Measurements from ENCODE around the gene PRLHR. TPM values are rescaled to one million over a fixed set of nuclear protein-coding genes. Genes with fewer than 3 reads are reported as not detected.

PRLHR gene
- polyA plus RNA-seq, 1 donor: not detected

GRCh38 chr10:118587881-118588651 lies 7.4 kb downstream of the PRLHR start:
- DNase-seq: no peak

- no peak for DNase-seq
These were observed 8.5 kb downstream of the PRLHR start for GRCh38 chr10:118586911-118587310.

- no peak for DNase-seq
These were observed 9.7 kb downstream of the PRLHR start for GRCh38 chr10:118585794-118586193.

GRCh38 chr10:118585234-118585633 lies 10.2 kb downstream of the PRLHR start:
- DNase-seq: no peak

GRCh38 chr10:118584181-118584954 lies 11.1 kb downstream of the PRLHR start:
- DNase-seq: no peak

- no peak for DNase-seq
These were observed 11.8 kb downstream of the PRLHR start for GRCh38 chr10:118583611-118584010.

GRCh38 chr10:118582511-118582910 lies 12.9 kb downstream of the PRLHR start:
- no peak for DNase-seq

- DNase-seq: no peak
These were observed 14.1 kb downstream of the PRLHR start for GRCh38 chr10:118581340-118581739.

- no peak for DNase-seq
These were observed 14.7 kb downstream of the PRLHR start for GRCh38 chr10:118580702-118581101.

GRCh38 chr10:118573512-118573911 lies 21.9 kb downstream of the PRLHR start:
- no peak for DNase-seq

GRCh38 chr10:118572256-118573041 lies 23.0 kb downstream of the PRLHR start:
- no peak for DNase-seq

GRCh38 chr10:118571123-118571522 lies 24.3 kb downstream of the PRLHR start:
- no peak for DNase-seq

GRCh38 chr10:118570591-118570990 lies 24.9 kb downstream of the PRLHR start:
- DNase-seq: no peak

- DNase-seq: no peak
These were observed 25.6 kb downstream of the PRLHR start for GRCh38 chr10:118569882-118570252.

GRCh38 chr10:118569241-118569881 lies 26.1 kb downstream of the PRLHR start:
- DNase-seq: no peak

- DNase-seq: peak; percentile 80
These were observed 27.1 kb downstream of the PRLHR start for GRCh38 chr10:118568327-118568848.

- no peak for DNase-seq
These were observed 27.7 kb downstream of the PRLHR start for GRCh38 chr10:118567701-118568248.

- no peak for DNase-seq
These were observed 28.5 kb downstream of the PRLHR start for GRCh38 chr10:118566911-118567310.

- no peak for DNase-seq
These were observed 30.0 kb downstream of the PRLHR start for GRCh38 chr10:118565301-118566075.

GRCh38 chr10:118564652-118565051 lies 30.8 kb downstream of the PRLHR start:
- DNase-seq: peak; percentile 53

GRCh38 chr10:118564114-118564513 lies 31.3 kb downstream of the PRLHR start:
- no peak for DNase-seq

All from left kidney (tissue), 2 donors.